A673 (cell line): Measurements from ENCODE around the gene CREB5. TPM values are rescaled to one million over a fixed set of nuclear protein-coding genes. Genes with fewer than 3 reads are reported as not detected.

Experiments
- BruUV-seq: library from RNA; stranded (reverse); fragments of 400-500 nt; replicated peaks from 2 replicates; lab custom pipeline; 2021; lab: Mats Ljungman, UMichigan
- CTCF ChIA-PET: fragments of 300-600 bp; sonication (Branson Sonifier 250); formaldehyde crosslinking; loops from one replicate; lab custom pipeline; 2022; ENCODE audit warnings: antibody characterized with exemption; lab: Charles Lee
- POLR2A ChIA-PET: fragments of 300-600 bp; sonication (Branson Sonifier 250); formaldehyde crosslinking; loops from one replicate; lab custom pipeline; 2022; ENCODE audit warnings: antibody characterized with exemption; ENCODE audit not compliant: low non-redundant PET; lab: Charles Lee
- DNase-seq: peaks from one replicate; pipeline ENCODE4 v3.0.0-alpha.2; 2015; ENCODE audit warnings: low spot score
- H3K27ac ChIP-seq: fragments of 200-600 bp; sonication (generic); 2 replicates; pipeline ENCODE4 v1.5.1; 2016; ENCODE audit warnings: mixed run types, low read depth, mild to moderate bottlenecking, mixed read lengths, antibody characterized with exemption, low read length; ENCODE audit not compliant: poor library complexity, severe bottlenecking
- H3K27me3 ChIP-seq: fragments of 200-600 bp; sonication (generic); replicated peaks from 2 replicates; pipeline ENCODE4 v1.6.1; 2017; ENCODE audit warnings: mixed run types, low read depth, mild to moderate bottlenecking, mixed read lengths, antibody characterized with exemption, low read length; ENCODE audit not compliant: insufficient read depth, poor library complexity
- H3K36me3 ChIP-seq: fragments of 200-600 bp; sonication (generic); 2 replicates; pipeline ENCODE4 v1.6.1; 2016; ENCODE audit warnings: mixed run types, mild to moderate bottlenecking, mixed read lengths, antibody characterized with exemption, low read length; ENCODE audit not compliant: insufficient read depth, poor library complexity, severe bottlenecking
- H3K4me1 ChIP-seq: fragments of 200-600 bp; sonication (generic); 2 replicates; pipeline ENCODE4 v1.6.1; 2017; ENCODE audit warnings: mixed run types, mild to moderate bottlenecking, mixed read lengths, antibody characterized with exemption, low read length; ENCODE audit not compliant: insufficient read depth, poor library complexity, severe bottlenecking
- H3K4me3 ChIP-seq: fragments of 200-600 bp; sonication (generic); 2 replicates; pipeline ENCODE4 v1.5.1; 2016; ENCODE audit warnings: low read depth, mixed run types, mild to moderate bottlenecking, mixed read lengths, low read length; ENCODE audit not compliant: poor library complexity, severe bottlenecking
- H3K9me3 ChIP-seq: fragments of 200-600 bp; sonication (generic); 2 replicates; pipeline ENCODE4 v1.6.1; 2016; ENCODE audit warnings: mixed run types, low read depth, mild to moderate bottlenecking, mixed read lengths, antibody characterized with exemption, low read length; ENCODE audit not compliant: poor library complexity, severe bottlenecking
- CTCF ChIP-seq: fragments of 300-800, 200-600 bp; sonication (generic); conservative IDR thresholded peaks from 2 replicates; pipeline ENCODE4 v1.5.1; 2017; ENCODE audit warnings: low read depth, mild to moderate bottlenecking, antibody characterized with exemption, low read length, moderate library complexity, mixed read lengths
- EZH2 ChIP-seq: fragments of 200-600 bp; sonication (generic); IDR thresholded peaks from 2 replicates; pipeline ENCODE4 v1.6.1; 2017; ENCODE audit warnings: borderline replicate concordance, low read depth, mild to moderate bottlenecking, mixed read lengths, antibody characterized with exemption, low read length; ENCODE audit not compliant: poor library complexity, severe bottlenecking
- intact Hi-C: fragments of 100-400 bp; cut with micrococcal nuclease; formaldehyde crosslinking; loops from one replicate; pipeline ENCODE4 v1.10.0; 2022; ENCODE audit not compliant: unreplicated experiment
- total RNA-seq: library from RNA; stranded (reverse); gene quantifications from 2 replicates; pipeline ENCODE4 v1.2.3, GENCODE V29; 2021

CREB5 gene
- total RNA-seq, 1 experiment from 2014 or later, result 10.3 TPM

DNA sequence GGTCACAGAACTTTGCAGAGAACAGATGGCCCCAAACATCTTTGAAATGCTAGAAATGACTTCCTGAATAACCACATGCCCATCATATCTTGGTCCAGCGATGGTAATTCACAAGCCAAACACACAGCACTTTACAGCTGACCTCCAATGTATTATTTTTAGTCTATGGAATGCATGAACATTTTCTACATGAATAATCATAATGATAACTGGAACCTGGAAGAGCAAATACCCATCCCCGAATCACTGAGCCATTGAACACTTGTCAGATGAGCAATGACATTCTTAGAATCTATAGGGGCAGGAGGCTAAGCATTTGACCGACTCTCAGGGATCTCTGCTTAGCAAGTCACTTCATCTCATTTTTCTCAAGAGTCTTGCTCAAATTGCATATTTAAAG, 167.3 kb downstream of the CREB5 start:
- Histone ChIP-seq H3K36me3 (no peaks in the 10 kb centered on the region), H3K4me3 (no peak overlapping the region), H3K27ac (no peak overlapping the region), H3K27me3 (peaks cover 62% of the 10 kb centered on the region), H3K9me3 (no peaks in the 10 kb centered on the region), H3K4me1 (no peaks in the 10 kb centered on the region)
- CTCF ChIA-PET, result no interaction called here
- TF ChIP-seq CTCF (no peak), EZH2 (no peak)
- no TSS peak for BruUV-seq
- DNase-seq, result no peak
- intact Hi-C loops, result no loop called here
- POLR2A ChIA-PET, result no interaction called here

GRCh38 chr7:28580665-28581064, 168.3 kb downstream of the CREB5 start:
- no peak overlapping the region for H3K27ac ChIP-seq
- no peaks in the 10 kb centered on the region for H3K36me3 ChIP-seq
- intact Hi-C loops, result no loop called here
- ChIA-PET POLR2A (no interaction called here), CTCF (no interaction called here)
- no peak overlapping the region for H3K4me3 ChIP-seq
- no peaks in the 10 kb centered on the region for H3K9me3 ChIP-seq
- H3K27me3 ChIP-seq, result peaks cover 58% of the 10 kb centered on the region
- TF ChIP-seq EZH2, result no peak
- TF ChIP-seq CTCF, result no peak
- DNase-seq, result no peak
- H3K4me1 ChIP-seq, result no peaks in the 10 kb centered on the region
- BruUV-seq, result no TSS peak

GRCh38 chr7:28581351-28581750, 169.0 kb downstream of the CREB5 start:
- Histone ChIP-seq H3K9me3 (no peaks in the 10 kb centered on the region), H3K27ac (no peak overlapping the region), H3K27me3 (peaks cover 51% of the 10 kb centered on the region), H3K4me1 (no peaks in the 10 kb centered on the region), H3K36me3 (no peaks in the 10 kb centered on the region), H3K4me3 (no peak overlapping the region)
- no TSS peak for BruUV-seq
- ChIA-PET POLR2A (no interaction called here), CTCF (no interaction called here)
- TF ChIP-seq CTCF (no peak), EZH2 (no peak)
- DNase-seq, result no peak
- intact Hi-C loops, result no loop called here
